Caco-2 (cell line): Measurements from ENCODE around the gene PFKFB1. TPM values are rescaled to one million over a fixed set of nuclear protein-coding genes. Genes with fewer than 3 reads are reported as not detected.
A peak's percentile ranks its signal among the peaks of the same experiment; 100 is the strongest.

Source experiments
- BruUV-seq: library from RNA; stranded (reverse); fragments of 400-500 nt; replicated peaks from 2 replicates; lab custom pipeline; 2021; lab: Mats Ljungman, UMichigan
- CTCF ChIA-PET: fragments of 300-600 bp; sonication (Branson Sonifier 250); formaldehyde crosslinking; loops from one replicate; lab custom pipeline; 2022; ENCODE audit warnings: antibody characterized with exemption; lab: Charles Lee
- POLR2A ChIA-PET: fragments of 300-600 bp; sonication (Branson Sonifier 250); formaldehyde crosslinking; loops from one replicate; lab custom pipeline; 2022; ENCODE audit warnings: antibody characterized with exemption; lab: Charles Lee
- DNase-seq, 2 experiments: peaks; one replicate each; pipeline versions ENCODE4 v3.0.0 to v3.0.0-alpha.2; 2020 to 2022
- H3K27me3 ChIP-seq: replicated peaks from 2 replicates; pipeline ENCODE4 v1.6.0; 2011; ENCODE audit warnings: low read length; ENCODE audit not compliant: control insufficient read depth, insufficient read depth
- H3K36me3 ChIP-seq: 2 replicates; pipeline ENCODE4 v1.5.1; 2011; ENCODE audit warnings: low read length; ENCODE audit not compliant: control insufficient read depth, insufficient read depth
- H3K4me1 ChIP-seq: fragments of 250-450 bp; sonication (Bioruptor Pico); 2 replicates; pipeline ENCODE4 v1.5.1; 2020; ENCODE audit warnings: mild to moderate bottlenecking
- H3K4me3 ChIP-seq: 2 replicates; pipeline ENCODE4 v1.5.1; 2011; ENCODE audit warnings: low read depth, mild to moderate bottlenecking, control low read depth, low read length
- H3K9me3 ChIP-seq: fragments of 250-450 bp; sonication (Bioruptor Pico); 2 replicates; pipeline ENCODE4 v1.5.1; 2020; ENCODE audit warnings: mild to moderate bottlenecking, moderate library complexity
- H3K27ac Mint-ChIP-seq: one replicate; pipeline ENCODE4 v1.8.0; 2022; ENCODE audit warnings: mixed read lengths; ENCODE audit not compliant: unreplicated experiment
- H3K27me3 Mint-ChIP-seq: one replicate; pipeline ENCODE4 v1.8.0; 2022; ENCODE audit warnings: mixed read lengths; ENCODE audit not compliant: insufficient read depth, unreplicated experiment
- H3K36me3 Mint-ChIP-seq: one replicate; pipeline ENCODE4 v1.8.0; 2022; ENCODE audit warnings: mild to moderate bottlenecking, mixed read lengths; ENCODE audit not compliant: insufficient read depth, unreplicated experiment
- H3K4me1 Mint-ChIP-seq: one replicate; pipeline ENCODE4 v1.8.0; 2022; ENCODE audit warnings: low read depth, mixed read lengths; ENCODE audit not compliant: unreplicated experiment
- H3K4me3 Mint-ChIP-seq: one replicate; pipeline ENCODE4 v1.8.0; 2022; ENCODE audit warnings: mild to moderate bottlenecking, moderate library complexity, mixed read lengths; ENCODE audit not compliant: unreplicated experiment
- H3K9me3 Mint-ChIP-seq: one replicate; pipeline ENCODE4 v1.8.0; 2022; ENCODE audit warnings: mixed read lengths; ENCODE audit not compliant: unreplicated experiment
- intact Hi-C: fragments of 100-400 bp; cut with micrococcal nuclease; formaldehyde crosslinking; loops from one replicate; pipeline ENCODE4 v1.10.0; 2022; ENCODE audit not compliant: unreplicated experiment
- total RNA-seq: library from RNA; stranded (reverse); gene quantifications from 2 replicates; pipeline ENCODE4 v1.2.3, GENCODE V29; 2022
- TF ChIP-seq, protein P1 (sequence below), 2 experiments: fragments of 200-600 bp in 1 of 2; IDR thresholded peaks; 1 replicate in 1 of 2; 2 replicates in 1 of 2; pipeline versions ENCODE4 v1.5.1 to v1.8.0; 2011 to 2022; ENCODE audit warnings: antibody characterized with exemption in 1 of 2, control low read depth in 1 of 2, inconsistent platforms in 1 of 2, low read depth in 1 of 2, low read length in 1 of 2, mild to moderate bottlenecking in 1 of 2, moderate library complexity in 1 of 2; ENCODE audit not compliant: insufficient read depth in 1 of 2, severe bottlenecking in 1 of 2, unreplicated experiment in 1 of 2

Gene PFKFB1
- total RNA-seq, 1 experiment from 2014 or later, result not detected

DNA sequence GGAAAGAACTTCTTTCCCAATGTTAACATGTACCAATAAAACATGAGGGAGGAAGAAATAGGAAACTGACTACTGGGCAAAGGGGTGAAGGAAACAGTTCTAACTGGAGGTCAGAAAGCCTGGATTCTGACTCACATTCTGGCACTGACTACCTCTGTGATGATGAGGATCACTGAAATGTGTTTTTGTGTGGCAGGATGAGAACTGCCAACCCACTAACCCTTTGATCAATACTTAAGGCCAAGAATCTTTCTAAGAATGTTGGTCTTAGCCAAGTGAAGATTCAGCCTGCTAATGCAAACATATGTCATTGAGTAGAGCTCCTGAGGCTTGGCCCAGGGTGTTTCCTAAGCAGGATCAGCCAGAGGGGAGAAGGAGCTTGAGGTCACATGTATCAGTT lies 32.2 kb upstream of the PFKFB1 start:
- no peaks in the 10 kb centered on the region for H3K36me3 Mint-ChIP-seq
- no peak overlapping the region for H3K4me3 ChIP-seq
- POLR2A ChIA-PET, result no interaction called here
- H3K27ac Mint-ChIP-seq, result no peak overlapping the region
- H3K4me1 Mint-ChIP-seq, result no peaks in the 10 kb centered on the region
- BruUV-seq, result no TSS peak
- TF ChIP-seq, protein P1, sequence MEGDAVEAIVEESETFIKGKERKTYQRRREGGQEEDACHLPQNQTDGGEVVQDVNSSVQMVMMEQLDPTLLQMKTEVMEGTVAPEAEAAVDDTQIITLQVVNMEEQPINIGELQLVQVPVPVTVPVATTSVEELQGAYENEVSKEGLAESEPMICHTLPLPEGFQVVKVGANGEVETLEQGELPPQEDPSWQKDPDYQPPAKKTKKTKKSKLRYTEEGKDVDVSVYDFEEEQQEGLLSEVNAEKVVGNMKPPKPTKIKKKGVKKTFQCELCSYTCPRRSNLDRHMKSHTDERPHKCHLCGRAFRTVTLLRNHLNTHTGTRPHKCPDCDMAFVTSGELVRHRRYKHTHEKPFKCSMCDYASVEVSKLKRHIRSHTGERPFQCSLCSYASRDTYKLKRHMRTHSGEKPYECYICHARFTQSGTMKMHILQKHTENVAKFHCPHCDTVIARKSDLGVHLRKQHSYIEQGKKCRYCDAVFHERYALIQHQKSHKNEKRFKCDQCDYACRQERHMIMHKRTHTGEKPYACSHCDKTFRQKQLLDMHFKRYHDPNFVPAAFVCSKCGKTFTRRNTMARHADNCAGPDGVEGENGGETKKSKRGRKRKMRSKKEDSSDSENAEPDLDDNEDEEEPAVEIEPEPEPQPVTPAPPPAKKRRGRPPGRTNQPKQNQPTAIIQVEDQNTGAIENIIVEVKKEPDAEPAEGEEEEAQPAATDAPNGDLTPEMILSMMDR (IDR thresholded peaks at IDR 0.05; ENCODE audit: insufficient read depth in 1 of 2, low read depth in 1 of 2, low read length in 1 of 2, severe bottlenecking in 1 of 2, unreplicated experiment in 1 of 2), result no peak
- CTCF ChIA-PET, result no interaction called here
- no peak for DNase-seq
- peaks cover 9% of the 10 kb centered on the region for H3K27me3 Mint-ChIP-seq
- intact Hi-C loops, result no loop called here
- no peaks in the 10 kb centered on the region for H3K36me3 ChIP-seq
- H3K27me3 ChIP-seq, result no peaks in the 10 kb centered on the region
- H3K9me3 ChIP-seq, result no peaks in the 10 kb centered on the region
- no peaks in the 10 kb centered on the region for H3K4me1 ChIP-seq
- no peak overlapping the region for H3K4me3 Mint-ChIP-seq
- no peaks in the 10 kb centered on the region for H3K9me3 Mint-ChIP-seq

DNA sequence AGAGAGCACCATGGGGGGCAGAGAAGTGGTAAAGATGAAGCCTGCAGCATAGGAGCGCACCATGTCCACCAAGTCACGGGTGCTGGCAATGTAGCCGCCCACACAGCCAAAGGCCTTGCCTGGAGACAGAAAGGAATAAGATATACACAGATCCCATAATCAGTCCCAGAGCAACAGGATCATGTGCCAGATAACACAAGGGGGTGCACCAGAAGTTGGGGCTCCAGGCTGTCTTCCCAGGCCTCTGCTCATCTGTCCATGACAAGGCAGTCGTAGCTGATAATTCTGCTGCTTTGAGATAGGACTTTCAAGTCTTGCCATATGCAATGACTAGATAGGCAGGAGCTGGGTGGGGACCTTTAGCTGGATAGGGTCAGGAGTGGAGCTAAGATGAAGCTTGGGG lies 20.9 kb upstream of the PFKFB1 start:
- POLR2A ChIA-PET, result no interaction called here
- TF ChIP-seq, protein P1 (IDR thresholded peaks at IDR 0.05; ENCODE audit: insufficient read depth in 1 of 2, low read depth in 1 of 2, low read length in 1 of 2, severe bottlenecking in 1 of 2, unreplicated experiment in 1 of 2), result no peak
- no TSS peak for BruUV-seq

DNA sequence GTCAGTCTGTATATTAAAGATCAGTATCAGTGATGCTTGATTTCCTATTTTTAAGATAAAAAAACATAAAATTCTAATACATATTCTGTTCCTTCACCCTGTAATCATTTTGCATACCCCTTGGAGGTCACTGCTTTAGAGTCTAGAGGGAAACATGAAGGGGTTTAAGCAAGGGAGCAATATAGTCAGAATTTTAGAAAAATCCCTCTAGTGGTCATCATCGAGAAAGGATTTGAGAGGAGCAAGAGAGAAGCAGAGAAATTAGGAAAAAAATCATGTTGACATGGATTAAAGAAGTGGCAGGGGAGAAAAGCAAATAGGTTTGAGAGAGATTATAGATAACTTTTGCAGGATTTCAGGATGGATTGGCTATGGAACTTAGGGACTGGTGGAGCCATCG lies 17.3 kb upstream of the PFKFB1 start:
- ChIA-PET CTCF (no interaction called here), POLR2A (no interaction called here)
- Mint-ChIP-seq H3K27me3 (no peaks in the 10 kb centered on the region), H3K36me3 (peaks cover 7% of the 10 kb centered on the region), H3K4me1 (peaks cover 7% of the 10 kb centered on the region), H3K4me3 (no peak overlapping the region), H3K27ac (no peak overlapping the region), H3K9me3 (no peaks in the 10 kb centered on the region)
- BruUV-seq, result no TSS peak
- H3K27me3 ChIP-seq, result no peaks in the 10 kb centered on the region
- TF ChIP-seq, protein P1 (IDR thresholded peaks at IDR 0.05; ENCODE audit: insufficient read depth in 1 of 2, low read depth in 1 of 2, low read length in 1 of 2, severe bottlenecking in 1 of 2, unreplicated experiment in 1 of 2), result peak; percentile 17 to 19
- H3K36me3 ChIP-seq, result no peaks in the 10 kb centered on the region
- intact Hi-C loops, result no loop called here
- peaks cover 12% of the 10 kb centered on the region for H3K4me1 ChIP-seq
- DNase-seq, result no peak
- H3K4me3 ChIP-seq, result no peak overlapping the region
- H3K9me3 ChIP-seq, result no peaks in the 10 kb centered on the region

More for the DNA sequence above, 20.9 kb upstream of the PFKFB1 start:
- Histone ChIP-seq H3K9me3 (no peaks in the 10 kb centered on the region), H3K36me3 (no peaks in the 10 kb centered on the region), H3K4me1 (no peaks in the 10 kb centered on the region), H3K4me3 (no peak overlapping the region), H3K27me3 (no peaks in the 10 kb centered on the region)
- Mint-ChIP-seq H3K4me1 (no peaks in the 10 kb centered on the region), H3K27ac (no peak overlapping the region), H3K4me3 (no peak overlapping the region), H3K27me3 (no peaks in the 10 kb centered on the region), H3K36me3 (no peaks in the 10 kb centered on the region), H3K9me3 (no peaks in the 10 kb centered on the region)
- DNase-seq, result no peak
- CTCF ChIA-PET, result no interaction called here
- intact Hi-C loops, result no loop called here
